Stimulated activated CD4-positive, alpha-beta T cell treated with anti-CD3 and anti-CD28 coated beads, Interleukin-4, amount 100 ng/mL, for 1 hour (primary cell): ENCODE results near the gene POLR1C.
"Not testable (repeated sequence)": the region's sequence is repeated elsewhere in the genome, so short reads cannot be mapped to it uniquely, and the experiment has no call there.

ENCODE experiments used
- DNase-seq: peaks from one replicate; pipeline ENCODE4 v3.0.0-alpha.2; 2020

POLR1C gene

GRCh38 chr6:43516697-43517504 lies at the start of gene POLR1C, which contains the start of gene YIPF3:
POLR1C (plus strand) TSS chr6:43517089; CDS start chr6:43517110, 21 bp downstream.
YIPF3 (minus strand) TSS chr6:43516926; CDS start chr6:43516807, 119 bp downstream.
- DNase-seq = peak; percentile 94

GRCh38 chr6:43467265-43467664 lies 49.6 kb upstream of the POLR1C start:
- DNase-seq = not testable (repeated sequence)

- no peak for DNase-seq
These were observed 49.1 kb upstream of the POLR1C start for GRCh38 chr6:43467752-43468151.

GRCh38 chr6:43468240-43468639 lies 48.6 kb upstream of the POLR1C start:
- DNase-seq = no peak

- DNase-seq = no peak
These were observed 47.9 kb upstream of the POLR1C start for GRCh38 chr6:43468748-43469681.

GRCh38 chr6:43469947-43470346 lies 46.9 kb upstream of the POLR1C start:
- no peak for DNase-seq

- no peak for DNase-seq
These were observed 45.5 kb upstream of the POLR1C start for GRCh38 chr6:43471399-43471798.

GRCh38 chr6:43472515-43472914 lies 44.4 kb upstream of the POLR1C start:
- DNase-seq = no peak

- DNase-seq = no peak
These were observed 41.4 kb upstream of the POLR1C start for GRCh38 chr6:43475516-43475915.

GRCh38 chr6:43476746-43477145 lies 40.1 kb upstream of the POLR1C start:
- DNase-seq = no peak

GRCh38 chr6:43477235-43478007 lies 39.5 kb upstream of the POLR1C start, which contains the start of gene TJAP1:
TJAP1 (plus strand) TSS chr6:43477570; CDS start chr6:43499002, 21,432 bp downstream.
- peak; percentile 99 for DNase-seq

- no peak for DNase-seq
These were observed 38.9 kb upstream of the POLR1C start for GRCh38 chr6:43478008-43478372.

GRCh38 chr6:43481075-43481474 lies 35.8 kb upstream of the POLR1C start:
- no peak for DNase-seq

- no peak for DNase-seq
These were observed 35.2 kb upstream of the POLR1C start for GRCh38 chr6:43481591-43482236.

GRCh38 chr6:43488667-43489276 lies 28.1 kb upstream of the POLR1C start:
- no peak for DNase-seq

GRCh38 chr6:43489277-43490072 lies 27.4 kb upstream of the POLR1C start:
- DNase-seq = no peak

- DNase-seq = no peak
These were observed 26.4 kb upstream of the POLR1C start for GRCh38 chr6:43490523-43490939.

- DNase-seq = no peak
These were observed 24.9 kb upstream of the POLR1C start for GRCh38 chr6:43491750-43492661.

- DNase-seq = no peak
These were observed 24.2 kb upstream of the POLR1C start for GRCh38 chr6:43492673-43493072.

GRCh38 chr6:43493230-43493629 lies 23.7 kb upstream of the POLR1C start:
- DNase-seq = no peak
